ENCODE results near the gene UBR4. TPM values are rescaled to one million over a fixed set of nuclear protein-coding genes. Genes with fewer than 3 reads are reported as not detected.

Gene UBR4
- total RNA-seq, 4 donors from 2014 or later, result 124 to 198 (median 131) TPM

DNA sequence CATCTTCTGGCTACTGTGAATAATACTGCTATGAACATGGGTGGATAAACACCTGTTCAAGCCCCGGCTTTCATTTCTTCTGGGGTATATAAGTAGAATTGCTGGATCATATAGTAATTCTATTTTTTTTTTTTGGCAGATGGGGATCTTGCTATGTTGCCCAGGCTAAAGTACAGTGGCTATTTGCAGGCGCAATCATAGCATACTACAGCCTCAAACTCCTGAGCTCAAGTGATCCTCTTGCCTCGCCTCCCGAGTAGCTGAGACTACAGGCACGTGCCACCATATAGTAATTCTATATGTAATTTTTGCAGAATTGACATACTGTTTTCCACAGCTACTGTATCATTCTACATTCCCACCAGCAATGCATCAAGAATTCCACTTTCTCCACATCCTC lies 27.8 kb downstream of the UBR4 start:
- TF ChIP-seq, protein P1, sequence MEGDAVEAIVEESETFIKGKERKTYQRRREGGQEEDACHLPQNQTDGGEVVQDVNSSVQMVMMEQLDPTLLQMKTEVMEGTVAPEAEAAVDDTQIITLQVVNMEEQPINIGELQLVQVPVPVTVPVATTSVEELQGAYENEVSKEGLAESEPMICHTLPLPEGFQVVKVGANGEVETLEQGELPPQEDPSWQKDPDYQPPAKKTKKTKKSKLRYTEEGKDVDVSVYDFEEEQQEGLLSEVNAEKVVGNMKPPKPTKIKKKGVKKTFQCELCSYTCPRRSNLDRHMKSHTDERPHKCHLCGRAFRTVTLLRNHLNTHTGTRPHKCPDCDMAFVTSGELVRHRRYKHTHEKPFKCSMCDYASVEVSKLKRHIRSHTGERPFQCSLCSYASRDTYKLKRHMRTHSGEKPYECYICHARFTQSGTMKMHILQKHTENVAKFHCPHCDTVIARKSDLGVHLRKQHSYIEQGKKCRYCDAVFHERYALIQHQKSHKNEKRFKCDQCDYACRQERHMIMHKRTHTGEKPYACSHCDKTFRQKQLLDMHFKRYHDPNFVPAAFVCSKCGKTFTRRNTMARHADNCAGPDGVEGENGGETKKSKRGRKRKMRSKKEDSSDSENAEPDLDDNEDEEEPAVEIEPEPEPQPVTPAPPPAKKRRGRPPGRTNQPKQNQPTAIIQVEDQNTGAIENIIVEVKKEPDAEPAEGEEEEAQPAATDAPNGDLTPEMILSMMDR (IDR thresholded peaks at IDR 0.05; ENCODE audit: low read depth), result no peak

DNA sequence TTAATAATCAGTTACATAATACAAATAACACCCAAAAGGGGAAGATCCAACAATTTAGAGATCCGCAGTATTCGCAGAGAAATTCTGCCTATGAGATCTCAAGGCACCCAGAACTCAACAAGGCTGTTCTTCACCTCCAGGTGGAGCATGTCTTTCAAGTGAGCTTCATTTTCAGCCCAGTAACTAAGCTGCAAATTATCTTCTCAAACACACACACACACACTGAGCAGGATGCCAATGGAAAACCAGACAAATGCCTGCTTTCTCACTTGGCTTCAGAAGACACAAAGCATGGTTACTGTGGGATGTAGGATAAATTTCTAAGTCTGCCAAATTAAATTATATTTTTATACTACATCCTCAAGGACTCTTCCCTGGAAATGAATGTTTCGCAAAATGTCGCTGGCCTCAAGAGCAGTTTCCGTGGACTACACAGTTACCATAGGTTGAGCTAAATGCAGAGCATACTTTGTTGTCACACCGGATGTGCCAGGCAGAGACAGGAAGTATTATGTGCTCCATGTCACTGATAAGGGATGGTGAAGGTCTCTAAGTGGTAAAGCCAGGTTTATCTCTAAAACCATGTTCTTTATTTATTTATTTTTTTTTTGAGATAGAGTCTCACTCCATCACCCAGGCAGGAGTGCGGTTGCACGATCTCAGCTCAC lies 30.3 kb downstream of the UBR4 start:
- TF ChIP-seq, protein P1 (IDR thresholded peaks at IDR 0.05; ENCODE audit: low read depth), result no peak

DNA sequence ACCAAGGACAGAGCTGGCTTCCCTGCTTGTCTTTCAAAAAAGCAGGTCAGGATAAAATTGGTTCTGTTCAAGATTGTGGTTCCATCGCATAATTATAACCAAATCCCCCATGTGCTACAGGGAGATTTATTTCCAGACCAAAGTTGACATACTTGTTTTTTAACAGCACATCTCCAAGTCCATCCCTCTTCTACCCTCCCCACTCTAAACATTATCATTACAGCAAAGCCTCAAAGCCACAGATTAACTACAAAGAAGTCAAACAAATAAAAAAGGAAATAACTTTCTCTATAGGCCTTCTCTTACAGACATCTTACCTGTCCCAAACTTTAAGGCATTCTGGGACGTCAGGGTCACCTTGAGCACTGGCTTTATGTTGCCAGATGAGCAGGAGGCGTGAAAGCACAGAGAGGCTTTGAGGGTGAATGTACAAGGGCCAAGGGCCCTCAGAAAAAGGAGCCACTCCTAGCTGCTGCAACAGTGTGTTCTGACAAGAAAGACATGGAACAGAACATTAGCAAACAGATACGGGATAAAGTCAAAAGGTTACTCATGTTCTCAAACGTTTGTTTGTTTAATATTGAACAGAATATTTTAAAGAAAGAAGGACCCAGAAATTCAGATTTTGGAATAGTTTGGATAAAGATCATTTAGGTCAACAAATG lies 31.2 kb downstream of the UBR4 start:
- TF ChIP-seq, protein P1 (IDR thresholded peaks at IDR 0.05; ENCODE audit: low read depth), result no peak

DNA sequence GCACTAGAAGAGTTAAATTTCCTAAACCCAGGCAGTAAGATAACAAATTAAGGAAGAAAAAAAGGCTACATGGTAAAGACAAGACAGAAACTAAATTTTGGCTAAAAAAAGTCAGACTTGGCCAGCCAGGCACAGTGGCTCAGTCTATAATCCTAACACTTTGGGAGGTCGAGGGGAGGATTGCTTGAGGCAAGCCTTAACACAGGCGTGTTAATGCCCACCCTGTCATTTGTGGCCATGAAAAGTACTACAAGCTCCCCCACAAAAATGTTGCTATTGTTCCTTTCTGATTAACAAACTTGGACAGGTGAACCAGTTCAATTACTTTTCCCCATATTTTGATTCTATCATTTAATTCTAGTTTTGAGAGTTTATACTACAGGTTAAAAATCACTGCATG lies 32.3 kb downstream of the UBR4 start:
- TF ChIP-seq, protein P1 (IDR thresholded peaks at IDR 0.05; ENCODE audit: low read depth), result no peak

DNA sequence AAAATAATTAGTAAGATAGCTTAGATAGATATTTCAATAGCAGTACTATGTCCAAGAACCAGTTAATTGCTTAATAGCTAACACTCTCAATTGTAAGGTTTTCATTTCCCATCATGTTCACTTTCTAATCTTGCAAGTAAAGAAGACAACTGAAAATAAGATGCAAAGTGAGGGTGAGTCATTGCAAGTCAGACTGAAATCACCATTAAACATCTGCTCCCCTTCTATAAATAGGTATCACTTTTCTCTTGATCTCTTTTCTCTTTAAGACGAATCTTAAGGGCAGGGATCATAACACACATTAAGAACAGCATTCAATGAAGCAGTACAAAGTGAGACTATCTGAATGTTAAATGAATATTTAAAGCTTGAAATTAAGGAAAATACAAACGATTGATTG lies 40.4 kb downstream of the UBR4 start:
- TF ChIP-seq, protein P1 (IDR thresholded peaks at IDR 0.05; ENCODE audit: low read depth), result no peak

DNA sequence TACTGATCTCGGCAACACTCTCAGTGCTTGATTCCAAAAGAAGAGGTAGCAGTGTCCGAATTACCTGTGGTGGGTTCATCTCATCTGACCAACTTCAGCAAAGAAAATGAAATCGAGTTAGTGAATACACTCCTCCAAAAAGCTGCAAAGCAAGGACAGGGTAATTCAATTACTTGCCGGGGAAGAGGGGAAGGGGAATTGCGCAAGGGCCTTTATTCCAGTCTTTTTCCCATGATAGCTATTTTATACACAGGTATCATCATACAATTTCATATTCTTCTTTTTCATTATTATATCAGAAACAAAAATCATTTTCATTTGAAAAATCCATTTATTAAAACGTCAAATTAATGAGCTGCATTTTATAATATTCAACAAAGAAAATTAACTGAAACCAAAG lies 42.9 kb downstream of the UBR4 start:
- TF ChIP-seq, protein P1 (IDR thresholded peaks at IDR 0.05; ENCODE audit: low read depth), result no peak

DNA sequence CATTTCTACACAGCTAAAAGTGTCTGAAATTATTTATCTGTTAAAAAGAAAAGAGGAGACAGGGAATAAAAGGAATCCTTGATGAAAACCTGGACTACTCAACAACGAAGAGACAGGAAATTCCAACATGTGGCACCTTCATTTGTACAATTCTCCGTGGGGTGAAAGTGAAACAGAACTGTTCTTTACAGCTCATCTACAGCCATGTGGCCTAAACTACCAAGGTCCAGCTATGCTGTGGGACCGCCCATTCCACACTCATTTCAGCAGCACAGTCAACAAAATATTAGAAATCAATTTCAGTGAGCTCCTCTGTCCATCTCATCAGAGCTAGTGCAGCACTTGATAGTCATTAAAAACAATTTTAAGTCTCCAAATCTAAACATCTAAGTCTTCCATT lies 44.0 kb downstream of the UBR4 start:
- TF ChIP-seq, protein P1 (IDR thresholded peaks at IDR 0.05; ENCODE audit: low read depth), result no peak
